Measurements from ENCODE around the gene ALG8. TPM values are rescaled to one million over a fixed set of nuclear protein-coding genes. Genes with fewer than 3 reads are reported as not detected.

The ALG8 gene
- total RNA-seq, 1 experiment from 2014 or later, result 97.0 TPM

- ChIA-PET POLR2A (interaction anchor here (0.7 kb wide), 1 partner anchor 32 kb away, joined by 4 read pairs; no protein-coding TSS in a partner anchor), CTCF (interaction anchor here (0.7 kb wide), 1 partner anchor 12 kb away, joined by 11 read pairs; no protein-coding TSS in a partner anchor)
- BruUV-seq (replicated peaks), result no TSS peak
- Histone ChIP-seq H3K4me3 (ENCODE audit: low read depth in 2 of 2, low read length in 2 of 2) (no peak overlapping the region), H3K9me3 (ENCODE audit: control insufficient read depth, insufficient read depth, low read depth, low read length) (no peaks in the 10 kb centered on the region), H3K4me1 (ENCODE audit: control insufficient read depth, insufficient read depth, low read length) (peaks cover 12% of the 10 kb centered on the region), H3K36me3 (ENCODE audit: control insufficient read depth, insufficient read depth, low read length) (no peaks in the 10 kb centered on the region), H3K27me3 (ENCODE audit: control insufficient read depth, insufficient read depth, low read length) (no peaks in the 10 kb centered on the region), H3K27ac (ENCODE audit: low read length) (no peak overlapping the region)
- DNase-seq (ENCODE audit: low read depth, low spot score) (no peak), ATAC-seq (no peak)
- intact Hi-C loops (cut with micrococcal nuclease; ENCODE audit: unreplicated experiment) (no loop called here), in situ Hi-C loops (cut with HindIII; ENCODE audit: low pct_unique_long_range_greater_than_20kb, low sequenced_read_pairs) (no loop called here)
- TF ChIP-seq SIN3A (IDR thresholded peaks at IDR 0.05; ENCODE audit: borderline replicate concordance, insufficient read depth, low read depth, low read length), result no peak
- no peak for TF ChIP-seq CTCF (IDR thresholded peaks at IDR 0.05)
- TF ChIP-seq REST (IDR thresholded peaks at IDR 0.05; ENCODE audit: insufficient read depth in 1 of 2, low read depth in 2 of 2, low read length in 1 of 2), result no peak
- TF ChIP-seq POLR2AphosphoS5 (IDR thresholded peaks at IDR 0.05; ENCODE audit: low read depth, low read length), result no peak
- no peak for TF ChIP-seq TCF7L2 (IDR thresholded peaks at IDR 0.05; ENCODE audit: low read depth, low read length)
Measured at GRCh38 chr11:78057462-78058055, 81.9 kb downstream of the ALG8 start.

GRCh38 chr11:78056093-78056492 lies 83.3 kb downstream of the ALG8 start:
- no peaks in the 10 kb centered on the region for H3K27me3 ChIP-seq (ENCODE audit: control insufficient read depth, insufficient read depth, low read length)
- TF ChIP-seq POLR2AphosphoS5 (IDR thresholded peaks at IDR 0.05; ENCODE audit: low read depth, low read length) (no peak), REST (IDR thresholded peaks at IDR 0.05; ENCODE audit: insufficient read depth in 1 of 2, low read depth in 2 of 2, low read length in 1 of 2) (no peak), SIN3A (IDR thresholded peaks at IDR 0.05; ENCODE audit: borderline replicate concordance, insufficient read depth, low read depth, low read length) (no peak), CTCF (IDR thresholded peaks at IDR 0.05) (no peak), TCF7L2 (IDR thresholded peaks at IDR 0.05; ENCODE audit: low read depth, low read length) (no peak)
- no peak for ATAC-seq
- peaks cover 4% of the 10 kb centered on the region for H3K4me1 ChIP-seq (ENCODE audit: control insufficient read depth, insufficient read depth, low read length)
- BruUV-seq (replicated peaks), result no TSS peak
- in situ Hi-C loops (cut with HindIII; ENCODE audit: low pct_unique_long_range_greater_than_20kb, low sequenced_read_pairs), result no loop called here
- no peak for DNase-seq (ENCODE audit: low read depth, low spot score)
- no peaks in the 10 kb centered on the region for H3K9me3 ChIP-seq (ENCODE audit: control insufficient read depth, insufficient read depth, low read depth, low read length)
- H3K27ac ChIP-seq (ENCODE audit: low read length), result no peak overlapping the region
- POLR2A ChIA-PET, result no interaction called here
- intact Hi-C loops (cut with micrococcal nuclease; ENCODE audit: unreplicated experiment), result no loop called here
- CTCF ChIA-PET, result no interaction called here
- H3K4me3 ChIP-seq (ENCODE audit: low read depth in 2 of 2, low read length in 2 of 2), result no peak overlapping the region
- H3K36me3 ChIP-seq (ENCODE audit: control insufficient read depth, insufficient read depth, low read length), result no peaks in the 10 kb centered on the region

All from Panc1 (cell line).